ENCODE data around the gene SPESP1. TPM values are rescaled to one million over a fixed set of nuclear protein-coding genes. Genes with fewer than 3 reads are reported as not detected.

The SPESP1 gene
- total and polyA plus RNA-seq, 9 of the 15 experiments (the other 6 are each of a cell fraction or from before 2014, with no cell fraction given) = not detected

DNA sequence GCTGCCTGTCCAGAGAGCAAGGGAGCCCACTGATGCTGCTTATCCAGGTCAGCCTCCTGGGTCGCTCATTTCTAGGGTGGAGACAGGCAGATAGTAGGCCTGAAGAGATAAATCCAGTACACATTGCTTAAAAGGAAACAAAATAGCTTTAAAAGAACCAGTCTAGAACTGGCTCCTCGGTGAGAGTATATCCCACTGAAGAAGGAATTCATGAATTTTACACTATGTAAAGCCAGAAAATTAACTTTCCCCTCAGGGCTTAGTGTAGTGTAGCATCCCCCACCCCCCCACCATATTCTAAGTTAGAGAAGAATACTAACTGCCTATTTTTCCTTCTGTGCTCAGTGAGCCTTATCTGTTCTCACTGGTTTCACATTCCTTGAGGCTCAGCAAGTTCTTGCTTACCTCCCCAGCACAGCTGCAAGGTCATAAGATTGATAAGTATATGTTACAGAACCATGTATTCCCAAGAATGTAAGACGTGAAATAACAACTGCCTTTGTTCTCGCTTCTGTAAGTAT, 53.7 kb downstream of the SPESP1 start (continued):
- TF ChIP-seq, protein P1, sequence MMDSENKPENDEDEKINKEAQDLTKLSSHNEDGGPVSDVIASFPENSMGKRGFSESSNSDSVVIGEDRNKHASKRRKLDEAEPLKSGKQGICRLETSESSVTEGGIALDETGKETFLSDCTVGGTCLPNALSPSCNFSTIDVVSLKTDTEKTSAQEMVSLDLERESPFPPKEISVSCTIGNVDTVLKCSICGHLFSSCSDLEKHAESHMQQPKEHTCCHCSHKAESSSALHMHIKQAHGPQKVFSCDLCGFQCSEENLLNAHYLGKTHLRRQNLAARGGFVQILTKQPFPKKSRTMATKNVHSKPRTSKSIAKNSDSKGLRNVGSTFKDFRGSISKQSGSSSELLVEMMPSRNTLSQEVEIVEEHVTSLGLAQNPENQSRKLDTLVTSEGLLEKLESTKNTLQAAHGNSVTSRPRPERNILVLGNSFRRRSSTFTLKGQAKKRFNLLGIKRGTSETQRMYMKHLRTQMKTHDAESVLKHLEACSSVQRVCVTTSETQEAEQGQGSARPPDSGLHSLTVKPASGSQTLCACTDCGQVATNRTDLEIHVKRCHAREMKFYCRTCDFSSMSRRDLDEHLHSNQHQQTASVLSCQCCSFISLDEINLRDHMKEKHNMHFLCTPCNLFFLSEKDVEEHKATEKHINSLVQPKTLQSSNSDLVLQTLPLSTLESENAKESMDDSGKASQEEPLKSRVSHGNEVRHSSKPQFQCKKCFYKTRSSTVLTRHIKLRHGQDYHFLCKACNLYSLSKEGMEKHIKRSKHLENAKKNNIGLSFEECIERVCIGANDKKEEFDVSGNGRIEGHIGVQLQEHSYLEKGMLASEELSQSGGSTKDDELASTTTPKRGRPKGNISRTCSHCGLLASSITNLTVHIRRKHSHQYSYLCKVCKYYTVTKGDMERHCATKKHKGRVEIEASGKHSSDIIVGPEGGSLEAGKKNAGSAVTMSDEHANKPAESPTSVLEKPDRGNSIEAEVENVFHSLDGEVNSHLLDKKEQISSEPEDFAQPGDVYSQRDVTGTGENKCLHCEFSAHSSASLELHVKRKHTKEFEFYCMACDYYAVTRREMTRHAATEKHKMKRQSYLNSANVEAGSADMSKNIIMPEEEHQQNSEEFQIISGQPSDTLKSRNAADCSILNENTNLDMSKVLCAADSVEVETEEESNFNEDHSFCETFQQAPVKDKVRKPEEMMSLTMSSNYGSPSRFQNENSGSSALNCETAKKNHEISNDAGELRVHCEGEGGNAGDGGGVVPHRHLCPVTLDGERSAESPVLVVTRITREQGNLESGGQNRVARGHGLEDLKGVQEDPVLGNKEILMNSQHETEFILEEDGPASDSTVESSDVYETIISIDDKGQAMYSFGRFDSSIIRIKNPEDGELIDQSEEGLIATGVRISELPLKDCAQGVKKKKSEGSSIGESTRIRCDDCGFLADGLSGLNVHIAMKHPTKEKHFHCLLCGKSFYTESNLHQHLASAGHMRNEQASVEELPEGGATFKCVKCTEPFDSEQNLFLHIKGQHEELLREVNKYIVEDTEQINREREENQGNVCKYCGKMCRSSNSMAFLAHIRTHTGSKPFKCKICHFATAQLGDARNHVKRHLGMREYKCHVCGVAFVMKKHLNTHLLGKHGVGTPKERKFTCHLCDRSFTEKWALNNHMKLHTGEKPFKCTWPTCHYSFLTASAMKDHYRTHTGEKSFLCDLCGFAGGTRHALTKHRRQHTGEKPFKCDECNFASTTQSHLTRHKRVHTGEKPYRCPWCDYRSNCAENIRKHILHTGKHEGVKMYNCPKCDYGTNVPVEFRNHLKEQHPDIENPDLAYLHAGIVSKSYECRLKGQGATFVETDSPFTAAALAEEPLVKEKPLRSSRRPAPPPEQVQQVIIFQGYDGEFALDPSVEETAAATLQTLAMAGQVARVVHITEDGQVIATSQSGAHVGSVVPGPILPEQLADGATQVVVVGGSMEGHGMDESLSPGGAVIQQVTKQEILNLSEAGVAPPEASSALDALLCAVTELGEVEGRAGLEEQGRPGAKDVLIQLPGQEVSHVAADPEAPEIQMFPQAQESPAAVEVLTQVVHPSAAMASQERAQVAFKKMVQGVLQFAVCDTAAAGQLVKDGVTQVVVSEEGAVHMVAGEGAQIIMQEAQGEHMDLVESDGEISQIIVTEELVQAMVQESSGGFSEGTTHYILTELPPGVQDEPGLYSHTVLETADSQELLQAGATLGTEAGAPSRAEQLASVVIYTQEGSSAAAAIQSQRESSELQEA (IDR thresholded peaks at IDR 0.05; ENCODE audit: low read depth) = no peak
- TF ChIP-seq, protein P2, sequence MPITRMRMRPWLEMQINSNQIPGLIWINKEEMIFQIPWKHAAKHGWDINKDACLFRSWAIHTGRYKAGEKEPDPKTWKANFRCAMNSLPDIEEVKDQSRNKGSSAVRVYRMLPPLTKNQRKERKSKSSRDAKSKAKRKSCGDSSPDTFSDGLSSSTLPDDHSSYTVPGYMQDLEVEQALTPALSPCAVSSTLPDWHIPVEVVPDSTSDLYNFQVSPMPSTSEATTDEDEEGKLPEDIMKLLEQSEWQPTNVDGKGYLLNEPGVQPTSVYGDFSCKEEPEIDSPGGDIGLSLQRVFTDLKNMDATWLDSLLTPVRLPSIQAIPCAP (CRISPR knock-in tag; IDR thresholded peaks at IDR 0.05; ENCODE audit: borderline replicate concordance) = no peak
- TF ChIP-seq CXXC5 (CRISPR knock-in tag; IDR thresholded peaks at IDR 0.05) (peak; percentile 64), PML (IDR thresholded peaks at IDR 0.05; ENCODE audit: low read length) (peak; percentile 76), MIER1 (IDR thresholded peaks at IDR 0.05; ENCODE audit: low read depth) (no peak), MED1 (CRISPR knock-in tag; IDR thresholded peaks at IDR 0.05; ENCODE audit: borderline replicate concordance) (no peak), STAT5A (IDR thresholded peaks at IDR 0.05; ENCODE audit: borderline replicate concordance, low read length) (peak; percentile 73), TEAD1 (CRISPR knock-in tag; IDR thresholded peaks at IDR 0.05) (peak; percentile 80 to 95), CC2D1A (IDR thresholded peaks at IDR 0.05) (peak; percentile 48; the same call in 1 of the 2 replicates), MTA2 (IDR thresholded peaks at IDR 0.05; ENCODE audit: low read depth) (peak; percentile 87), ZNF274 (IDR thresholded peaks at IDR 0.05; ENCODE audit: borderline replicate concordance, low read depth, low read length) (peak; percentile 47; the same call in 1 of the 2 replicates)
- TF ChIP-seq, protein P3, sequence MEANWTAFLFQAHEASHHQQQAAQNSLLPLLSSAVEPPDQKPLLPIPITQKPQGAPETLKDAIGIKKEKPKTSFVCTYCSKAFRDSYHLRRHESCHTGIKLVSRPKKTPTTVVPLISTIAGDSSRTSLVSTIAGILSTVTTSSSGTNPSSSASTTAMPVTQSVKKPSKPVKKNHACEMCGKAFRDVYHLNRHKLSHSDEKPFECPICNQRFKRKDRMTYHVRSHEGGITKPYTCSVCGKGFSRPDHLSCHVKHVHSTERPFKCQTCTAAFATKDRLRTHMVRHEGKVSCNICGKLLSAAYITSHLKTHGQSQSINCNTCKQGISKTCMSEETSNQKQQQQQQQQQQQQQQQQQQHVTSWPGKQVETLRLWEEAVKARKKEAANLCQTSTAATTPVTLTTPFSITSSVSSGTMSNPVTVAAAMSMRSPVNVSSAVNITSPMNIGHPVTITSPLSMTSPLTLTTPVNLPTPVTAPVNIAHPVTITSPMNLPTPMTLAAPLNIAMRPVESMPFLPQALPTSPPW (CRISPR knock-in tag; IDR thresholded peaks at IDR 0.05) = peak; percentile 63
- TF ChIP-seq, protein P4, sequence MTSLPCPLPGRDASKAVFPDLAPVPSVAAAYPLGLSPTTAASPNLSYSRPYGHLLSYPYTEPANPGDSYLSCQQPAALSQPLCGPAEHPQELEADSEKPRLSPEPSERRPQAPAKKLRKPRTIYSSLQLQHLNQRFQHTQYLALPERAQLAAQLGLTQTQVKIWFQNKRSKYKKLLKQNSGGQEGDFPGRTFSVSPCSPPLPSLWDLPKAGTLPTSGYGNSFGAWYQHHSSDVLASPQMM (CRISPR knock-in tag; IDR thresholded peaks at IDR 0.05) = no peak
- TF ChIP-seq, protein P5, sequence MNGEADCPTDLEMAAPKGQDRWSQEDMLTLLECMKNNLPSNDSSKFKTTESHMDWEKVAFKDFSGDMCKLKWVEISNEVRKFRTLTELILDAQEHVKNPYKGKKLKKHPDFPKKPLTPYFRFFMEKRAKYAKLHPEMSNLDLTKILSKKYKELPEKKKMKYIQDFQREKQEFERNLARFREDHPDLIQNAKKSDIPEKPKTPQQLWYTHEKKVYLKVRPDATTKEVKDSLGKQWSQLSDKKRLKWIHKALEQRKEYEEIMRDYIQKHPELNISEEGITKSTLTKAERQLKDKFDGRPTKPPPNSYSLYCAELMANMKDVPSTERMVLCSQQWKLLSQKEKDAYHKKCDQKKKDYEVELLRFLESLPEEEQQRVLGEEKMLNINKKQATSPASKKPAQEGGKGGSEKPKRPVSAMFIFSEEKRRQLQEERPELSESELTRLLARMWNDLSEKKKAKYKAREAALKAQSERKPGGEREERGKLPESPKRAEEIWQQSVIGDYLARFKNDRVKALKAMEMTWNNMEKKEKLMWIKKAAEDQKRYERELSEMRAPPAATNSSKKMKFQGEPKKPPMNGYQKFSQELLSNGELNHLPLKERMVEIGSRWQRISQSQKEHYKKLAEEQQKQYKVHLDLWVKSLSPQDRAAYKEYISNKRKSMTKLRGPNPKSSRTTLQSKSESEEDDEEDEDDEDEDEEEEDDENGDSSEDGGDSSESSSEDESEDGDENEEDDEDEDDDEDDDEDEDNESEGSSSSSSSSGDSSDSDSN (IDR thresholded peaks at IDR 0.05; ENCODE audit: borderline replicate concordance in 1 of 2, low read depth in 2 of 2, low read length in 2 of 2) = no peak

All from K562 (cell line).